T follicular helper cell (primary cell): Measurements from ENCODE around the gene ZHX3.
A peak's percentile ranks its signal among the peaks of the same experiment; 100 is the strongest.

Source experiments
- DNase-seq: peaks from one replicate; pipeline ENCODE4 v3.0.0-alpha.2; 2020; ENCODE audit warnings: low read depth
- total RNA-seq, 2 experiments: gene quantifications; one replicate each; lab custom pipeline; 2026; lab: John Stamatoyannopoulos, UW

ZHX3 gene, protein sequence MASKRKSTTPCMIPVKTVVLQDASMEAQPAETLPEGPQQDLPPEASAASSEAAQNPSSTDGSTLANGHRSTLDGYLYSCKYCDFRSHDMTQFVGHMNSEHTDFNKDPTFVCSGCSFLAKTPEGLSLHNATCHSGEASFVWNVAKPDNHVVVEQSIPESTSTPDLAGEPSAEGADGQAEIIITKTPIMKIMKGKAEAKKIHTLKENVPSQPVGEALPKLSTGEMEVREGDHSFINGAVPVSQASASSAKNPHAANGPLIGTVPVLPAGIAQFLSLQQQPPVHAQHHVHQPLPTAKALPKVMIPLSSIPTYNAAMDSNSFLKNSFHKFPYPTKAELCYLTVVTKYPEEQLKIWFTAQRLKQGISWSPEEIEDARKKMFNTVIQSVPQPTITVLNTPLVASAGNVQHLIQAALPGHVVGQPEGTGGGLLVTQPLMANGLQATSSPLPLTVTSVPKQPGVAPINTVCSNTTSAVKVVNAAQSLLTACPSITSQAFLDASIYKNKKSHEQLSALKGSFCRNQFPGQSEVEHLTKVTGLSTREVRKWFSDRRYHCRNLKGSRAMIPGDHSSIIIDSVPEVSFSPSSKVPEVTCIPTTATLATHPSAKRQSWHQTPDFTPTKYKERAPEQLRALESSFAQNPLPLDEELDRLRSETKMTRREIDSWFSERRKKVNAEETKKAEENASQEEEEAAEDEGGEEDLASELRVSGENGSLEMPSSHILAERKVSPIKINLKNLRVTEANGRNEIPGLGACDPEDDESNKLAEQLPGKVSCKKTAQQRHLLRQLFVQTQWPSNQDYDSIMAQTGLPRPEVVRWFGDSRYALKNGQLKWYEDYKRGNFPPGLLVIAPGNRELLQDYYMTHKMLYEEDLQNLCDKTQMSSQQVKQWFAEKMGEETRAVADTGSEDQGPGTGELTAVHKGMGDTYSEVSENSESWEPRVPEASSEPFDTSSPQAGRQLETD
- total RNA-seq: 7.0 to 17.3 reads per million in 2 experiments

DNA sequence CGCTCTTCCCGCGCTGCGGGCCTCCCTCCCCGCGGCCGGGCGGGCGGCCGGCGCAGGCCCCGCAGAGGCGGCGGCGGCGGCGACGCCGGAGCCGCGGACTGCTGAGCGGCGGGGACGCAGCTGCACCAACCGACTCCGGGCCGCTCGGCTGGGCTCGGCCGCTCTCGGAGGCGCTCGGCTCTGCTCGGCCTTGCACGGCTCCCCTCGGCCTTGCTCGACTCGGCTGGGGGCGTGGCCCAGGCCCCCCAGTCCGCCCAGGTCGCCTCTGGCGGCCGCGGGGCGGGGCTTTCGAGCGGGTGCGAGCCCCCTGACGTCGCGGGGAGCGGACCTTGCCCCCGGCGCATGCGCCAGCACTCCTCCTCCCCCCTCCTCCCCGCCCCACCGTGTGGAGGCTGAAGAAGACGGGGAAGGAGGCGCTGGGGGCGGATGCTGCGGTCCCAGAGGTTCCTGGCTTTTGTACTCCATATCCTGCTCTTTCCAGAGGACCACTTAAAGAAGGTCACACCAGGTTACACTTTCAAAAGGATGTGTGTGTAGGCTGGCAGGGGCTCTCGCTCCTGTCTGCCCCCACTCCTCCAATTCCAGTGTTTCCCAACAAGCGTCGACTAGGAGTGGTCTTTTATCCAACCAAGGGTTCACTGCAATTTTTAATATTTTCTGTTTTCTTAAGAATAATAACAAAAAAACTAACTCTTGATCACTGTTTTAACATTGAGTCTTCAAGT is at the start of gene ZHX3:
ZHX3 (minus strand) TSS at position 186 of the 725 bp plus-strand sequence. CDS start 112,815 bp downstream, outside the sequence.
- peak; percentile 90 for DNase-seq

DNA sequence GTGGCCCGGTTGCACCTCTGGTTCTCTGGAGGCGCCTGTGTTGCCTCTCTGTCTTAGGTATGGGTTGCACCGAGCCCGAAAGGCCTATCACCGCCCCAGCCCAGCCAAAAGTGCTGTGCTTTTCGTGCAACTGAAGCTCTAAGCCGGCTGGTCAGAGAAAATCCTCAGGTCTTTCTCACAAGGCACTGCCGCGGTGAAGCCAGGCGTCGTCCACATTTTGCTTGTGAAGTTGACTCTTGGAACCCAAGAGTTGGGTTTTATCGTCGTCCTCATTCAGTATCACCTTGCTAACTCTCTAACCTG is 49.8 kb upstream of the ZHX3 start:
- no peak for DNase-seq

DNA sequence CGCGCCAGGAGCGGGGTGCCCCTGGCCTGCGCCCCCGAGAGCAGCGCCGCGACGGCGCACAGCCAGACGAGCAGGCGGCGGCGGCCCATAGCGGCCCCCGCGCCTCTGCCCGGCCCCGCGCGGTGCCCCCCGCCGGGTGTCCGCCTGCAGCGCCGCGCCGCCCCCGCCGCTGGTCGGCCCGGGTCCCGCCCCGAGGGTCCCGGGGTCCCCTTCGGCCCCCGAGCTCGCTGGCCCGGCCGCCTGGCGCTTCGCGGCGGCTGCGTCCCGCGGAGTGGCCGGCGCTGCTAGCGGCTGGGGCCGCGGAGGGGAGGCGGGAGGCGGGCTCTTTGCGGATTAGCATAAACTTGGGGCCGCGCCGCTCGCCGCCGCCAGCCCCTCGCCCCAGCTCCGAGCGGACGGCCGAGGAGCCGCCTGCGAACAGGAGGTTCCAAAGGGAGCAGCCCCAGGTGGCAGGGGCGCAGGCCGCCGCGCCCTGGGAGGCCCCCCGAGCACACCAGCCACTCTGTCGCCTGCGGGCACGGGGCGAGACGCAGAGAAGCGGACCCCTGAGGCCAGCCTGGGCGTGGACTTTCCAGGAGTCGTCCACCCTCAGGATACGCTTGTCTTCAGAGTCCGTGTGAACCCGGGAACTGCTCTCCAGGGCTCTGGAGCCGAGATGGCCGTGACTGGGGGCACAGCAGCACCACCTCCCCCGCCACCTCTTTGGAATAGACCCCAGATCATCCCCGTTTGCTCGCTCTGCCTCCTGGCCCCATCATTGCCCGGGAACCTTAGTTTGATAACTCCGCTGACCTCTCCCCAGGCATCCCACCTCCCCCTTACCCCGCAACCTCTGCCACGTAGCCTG is 49.2 kb upstream of the ZHX3 start, which contains the start of gene EMILIN3:
EMILIN3 (minus strand) TSS at position 273 of the 847 bp plus-strand sequence; CDS start at position 89, 184 bp downstream.
- DNase-seq: no peak

DNA sequence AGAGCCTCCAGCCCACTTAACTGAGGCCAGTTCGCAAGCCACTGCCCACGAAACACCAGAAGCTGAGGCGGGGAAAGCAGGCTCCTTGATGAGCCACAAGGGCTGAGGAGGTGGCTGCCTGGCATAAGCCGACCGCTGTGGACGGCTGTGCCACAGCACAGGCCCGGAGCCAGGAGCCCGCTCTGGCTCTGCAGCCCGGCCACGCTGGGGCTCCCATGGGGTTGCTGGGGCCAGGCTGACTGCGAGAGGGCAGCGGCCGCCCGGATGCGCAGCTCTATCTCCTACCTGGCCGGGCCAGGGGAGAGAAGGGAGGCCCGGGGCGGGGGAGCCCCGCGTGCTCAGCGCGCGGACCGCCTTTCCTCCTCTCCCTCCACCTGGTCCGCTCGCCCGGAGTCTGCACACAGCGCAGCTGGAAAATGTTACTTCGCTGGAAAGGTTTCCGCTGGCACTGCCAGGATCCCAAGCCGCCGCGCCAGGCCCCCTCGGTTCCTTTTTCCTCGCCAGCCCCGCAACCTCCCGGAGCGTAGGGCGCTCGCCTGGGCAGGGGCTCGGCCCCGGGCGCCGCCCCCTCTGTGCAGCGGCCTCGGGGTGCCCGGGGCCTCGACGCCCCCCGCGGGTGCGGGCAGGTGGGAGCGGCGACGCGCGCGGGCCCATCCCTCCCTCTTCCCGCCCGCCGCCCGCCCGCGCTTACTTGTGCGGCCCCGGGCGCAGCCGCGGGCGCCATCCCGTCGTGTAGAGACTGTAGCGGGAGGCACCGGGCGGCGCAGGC is 48.4 kb upstream of the ZHX3 start:
- no peak for DNase-seq

DNA sequence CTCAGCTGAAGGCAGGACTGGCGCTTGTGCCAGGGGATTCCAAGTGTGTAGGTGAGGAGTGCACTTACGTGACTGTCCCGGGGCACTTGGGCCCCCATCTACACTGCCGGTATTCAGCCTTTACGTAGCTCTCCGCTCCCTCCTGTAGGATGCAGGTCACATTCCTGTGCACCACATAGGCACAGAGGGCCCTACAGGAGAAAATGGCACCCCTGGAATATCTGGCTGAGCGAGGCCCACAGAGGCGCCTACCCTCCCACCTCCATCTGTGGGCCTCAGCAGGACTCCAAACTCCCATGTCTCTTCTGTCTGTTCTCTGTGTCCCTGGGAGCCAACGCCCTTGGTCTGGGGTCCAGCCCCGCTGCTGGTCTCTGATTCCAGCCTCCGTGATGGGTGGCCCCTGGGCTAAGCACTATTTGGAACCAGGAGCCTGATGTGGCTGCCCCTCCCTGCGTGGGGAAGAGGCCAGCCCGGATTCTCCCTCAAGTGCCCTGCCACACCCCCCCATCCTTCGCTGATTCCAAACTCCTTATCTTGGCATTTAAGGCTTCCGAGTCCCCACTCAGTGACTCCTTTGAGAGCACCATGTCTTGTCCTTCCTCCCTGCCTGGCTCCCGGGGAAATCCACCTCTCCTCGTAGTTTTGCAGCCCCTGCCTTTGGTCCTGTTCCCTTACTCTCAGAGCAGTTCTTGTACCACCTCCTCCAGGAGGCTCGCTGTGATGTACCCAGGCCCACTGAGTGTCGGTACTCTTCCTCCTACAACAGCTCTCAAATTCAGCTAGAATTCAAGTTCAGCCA is 47.6 kb upstream of the ZHX3 start:
- no peak for DNase-seq

DNA sequence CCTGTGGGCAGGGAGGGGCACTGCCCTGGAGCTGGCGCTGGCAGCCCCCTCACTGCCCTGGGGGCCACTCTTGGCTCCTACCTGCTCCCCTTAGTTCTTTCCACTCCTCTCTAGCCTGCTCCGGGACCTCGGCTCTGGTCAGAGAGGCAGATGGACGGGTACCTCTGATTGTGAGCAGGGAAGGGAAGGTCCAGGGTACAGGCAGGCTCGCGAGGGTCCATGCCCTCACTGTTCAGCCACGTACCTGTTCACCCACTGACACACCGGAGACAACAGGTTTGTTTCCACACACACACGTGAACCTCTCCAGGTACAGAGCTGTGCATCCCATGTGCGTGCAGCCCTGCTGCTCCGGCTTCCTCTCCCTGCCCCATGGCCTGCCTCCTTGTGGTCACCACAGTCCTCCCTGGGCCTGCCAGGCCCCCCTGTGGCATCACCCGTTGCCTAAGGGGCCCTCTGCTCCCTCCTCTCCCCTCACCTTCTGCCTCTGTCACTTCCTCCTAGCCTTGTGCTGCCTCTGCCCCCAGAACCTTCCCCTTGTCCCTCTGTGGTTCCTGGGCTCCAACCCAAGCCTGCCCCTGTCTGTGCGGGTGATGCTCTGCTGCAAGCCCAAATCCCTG is 46.8 kb upstream of the ZHX3 start:
- no peak for DNase-seq

DNA sequence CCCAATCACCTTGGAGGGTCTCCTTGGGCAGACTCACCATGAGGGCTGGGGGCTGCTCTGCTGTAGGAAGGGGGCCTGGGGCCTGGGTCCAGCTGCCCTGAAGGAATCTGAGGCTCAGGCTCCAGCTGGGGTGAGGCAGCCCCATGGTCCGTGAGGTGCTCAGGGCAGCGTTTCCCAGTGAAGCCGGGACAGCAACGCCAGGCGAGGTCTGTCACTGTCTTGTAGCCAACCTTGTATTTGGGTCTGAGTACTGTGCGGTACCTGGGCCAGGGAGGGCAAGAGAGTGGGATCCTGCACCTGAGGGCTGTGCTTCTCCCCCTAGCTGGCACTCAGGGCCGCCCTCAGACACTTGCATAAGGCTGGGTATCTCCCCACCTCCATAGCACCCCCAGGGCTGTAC is 46.1 kb upstream of the ZHX3 start:
- no peak for DNase-seq

DNA sequence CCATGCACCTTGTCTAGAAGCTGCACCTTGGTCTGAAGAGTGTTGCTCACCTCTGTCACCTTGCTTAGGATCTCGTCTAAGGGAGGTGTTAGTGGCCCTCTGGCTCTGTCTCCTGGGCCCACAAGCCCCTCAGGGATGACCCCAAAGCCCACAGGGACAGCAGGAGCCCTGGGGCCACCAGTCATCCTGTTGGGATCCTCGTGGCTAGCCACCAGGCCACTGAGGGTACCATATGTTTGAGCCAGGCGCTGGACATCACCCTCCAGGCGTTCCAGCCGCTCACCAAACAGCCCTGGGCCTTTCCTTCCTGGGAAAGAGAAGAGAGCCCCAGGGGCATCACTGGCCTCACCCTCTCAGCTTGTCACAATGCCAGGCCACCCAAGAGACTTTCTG is 45.2 kb upstream of the ZHX3 start:
- no peak for DNase-seq

DNA sequence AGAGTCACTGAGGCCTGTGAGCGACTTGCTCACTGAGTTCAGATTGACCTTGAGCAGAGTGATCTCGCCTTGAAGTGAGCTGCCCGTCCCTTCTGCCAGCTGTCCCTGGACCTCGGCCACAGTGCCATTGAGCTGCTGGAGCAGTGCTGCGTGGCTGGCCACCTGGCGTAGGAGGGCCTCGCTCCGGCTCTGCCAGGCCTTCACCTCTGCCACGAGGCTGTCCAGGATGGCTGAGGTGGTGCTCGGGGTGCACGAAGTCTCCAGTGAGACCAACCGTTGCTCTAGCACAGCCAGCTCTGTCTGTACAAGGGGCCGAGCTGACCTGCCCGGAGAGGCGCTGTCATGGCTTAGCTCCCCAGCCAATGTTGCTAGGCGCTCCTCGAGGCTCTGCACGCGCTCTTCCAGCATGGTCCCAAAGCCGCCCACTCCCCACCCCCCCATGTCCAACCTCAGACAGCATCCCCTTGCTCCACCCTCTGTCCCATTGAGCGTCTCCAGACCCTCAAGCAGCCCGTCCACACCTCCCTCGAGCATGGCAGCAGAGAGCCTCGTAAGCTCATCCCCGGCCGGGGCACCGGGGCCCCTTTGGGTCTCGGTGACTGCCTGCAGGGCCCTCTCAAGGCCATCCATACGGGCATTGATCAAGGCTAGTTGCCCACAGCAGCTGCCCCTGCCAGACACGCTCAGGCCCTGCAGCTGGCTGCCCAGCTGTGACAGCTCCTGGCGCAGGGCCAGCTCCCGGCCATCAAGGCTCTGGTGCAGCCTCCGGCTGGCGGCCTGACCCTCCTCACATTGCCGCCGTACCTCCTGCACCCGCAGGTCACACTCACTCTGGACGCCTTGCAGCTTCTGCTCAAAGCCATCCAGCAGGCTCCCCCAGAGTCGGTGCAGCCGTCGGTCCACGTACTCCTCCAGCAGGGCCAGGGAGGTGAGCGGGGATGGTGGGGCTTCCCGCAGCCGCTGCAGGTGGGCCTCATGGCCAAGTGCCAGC is 44.5 kb upstream of the ZHX3 start:
- DNase-seq: no peak

DNA sequence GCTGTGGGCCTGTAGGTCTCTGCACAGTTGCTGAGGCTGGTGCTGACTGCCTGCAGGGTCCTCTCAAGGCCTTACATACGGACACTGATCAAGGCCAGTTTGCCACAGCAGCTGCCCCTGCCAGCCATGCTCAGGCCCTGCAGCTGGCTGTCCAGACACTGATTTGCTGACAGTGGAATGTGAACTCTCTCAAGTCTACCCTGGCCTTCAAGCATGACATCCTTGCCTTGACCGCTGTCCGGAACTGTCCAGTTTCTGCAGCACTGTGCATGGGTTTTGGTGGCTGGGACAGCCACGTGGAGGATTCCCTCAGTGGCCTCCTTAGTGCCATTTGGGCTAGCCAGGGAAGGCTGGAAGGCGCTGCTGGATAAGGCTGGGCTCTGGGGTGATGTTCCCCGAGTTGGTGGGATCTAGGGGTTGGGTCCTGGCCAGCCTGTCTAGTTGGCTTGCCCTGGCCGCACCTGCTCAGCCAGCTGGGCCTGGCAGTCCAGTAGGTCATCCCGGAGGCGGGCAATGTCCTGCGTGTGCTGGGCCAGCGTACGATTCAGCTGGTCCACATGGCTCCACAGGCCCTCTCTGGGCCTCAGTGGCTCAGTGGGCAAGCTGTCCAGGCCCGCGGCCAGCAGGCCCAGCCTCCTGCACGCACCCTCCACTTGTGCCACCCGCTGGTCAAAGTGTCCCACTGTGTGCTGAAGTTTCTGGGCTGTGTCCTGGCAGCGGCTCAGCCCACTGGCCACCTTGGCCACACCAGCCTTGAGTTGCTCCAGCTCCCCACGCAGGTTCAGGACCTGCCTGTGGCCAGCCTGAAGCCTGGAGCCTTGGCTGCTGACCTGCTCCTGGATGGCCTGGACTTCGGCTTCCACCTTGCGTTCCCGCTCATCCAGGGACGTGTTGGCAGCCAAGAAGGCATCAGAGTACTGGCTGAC is 43.6 kb upstream of the ZHX3 start:
- no peak for DNase-seq

DNA sequence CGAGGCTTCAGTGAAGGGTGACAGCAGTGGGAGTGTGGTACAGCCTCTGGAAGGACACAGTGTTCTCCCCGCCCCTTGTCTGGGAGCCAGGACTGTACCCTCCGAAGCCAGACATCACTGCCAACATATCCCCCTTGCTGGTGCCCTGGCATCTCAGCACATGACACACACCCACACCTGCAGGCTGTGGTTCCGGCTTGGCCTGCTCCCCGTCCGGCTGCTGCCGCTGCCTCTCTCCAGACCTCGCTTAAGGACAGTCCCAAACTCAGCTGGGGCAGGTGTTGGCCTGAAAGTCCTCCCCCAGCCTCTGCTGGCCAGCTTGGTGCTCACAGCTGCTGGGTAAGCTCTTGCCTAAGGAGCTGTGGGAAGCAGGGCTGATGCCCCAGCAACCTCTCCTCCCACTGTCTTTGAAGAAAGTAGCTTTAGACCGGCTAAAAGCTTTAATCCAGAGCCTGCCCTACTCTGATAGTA is 42.0 kb upstream of the ZHX3 start:
- DNase-seq: no peak

DNA sequence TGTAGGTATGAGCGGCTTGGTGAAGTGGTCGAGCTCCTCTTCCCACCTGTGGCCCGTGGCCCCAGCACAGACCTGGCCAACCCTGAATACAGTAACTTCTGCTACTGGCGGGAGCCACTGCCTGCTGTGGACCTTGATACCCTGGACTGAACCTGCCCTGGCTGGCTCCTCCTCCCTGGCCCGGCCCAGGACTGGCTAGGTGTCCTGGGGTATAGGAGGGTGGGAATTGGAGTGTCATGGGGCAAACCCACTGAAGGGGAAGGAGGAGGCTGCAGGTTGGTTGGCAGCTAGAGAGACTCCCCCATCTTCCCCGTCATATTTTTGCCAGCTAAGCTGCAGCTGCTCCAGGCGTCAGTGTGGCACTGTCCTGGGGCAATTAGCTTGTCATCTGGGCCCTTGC is 41.2 kb upstream of the ZHX3 start:
- DNase-seq: no peak

DNA sequence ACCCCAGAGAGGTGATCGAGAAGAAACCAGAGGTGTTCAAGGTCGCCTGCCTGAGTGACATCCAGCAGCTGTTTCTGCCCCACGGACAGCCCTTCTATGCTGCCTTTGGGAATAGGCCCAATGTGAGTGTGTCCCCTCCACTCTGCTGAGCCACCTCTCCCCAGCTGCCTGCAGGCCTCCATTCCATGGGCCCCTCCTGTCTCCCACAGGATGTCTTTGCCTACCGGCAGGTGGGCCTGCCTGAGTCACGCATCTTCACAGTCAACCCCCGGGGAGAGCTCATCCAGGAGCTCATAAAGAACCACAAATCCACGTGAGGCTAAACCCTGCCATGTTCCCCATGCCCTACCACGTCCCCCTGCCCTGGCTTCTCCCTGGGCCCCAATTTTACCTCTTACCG is 40.7 kb upstream of the ZHX3 start:
- DNase-seq: no peak

DNA sequence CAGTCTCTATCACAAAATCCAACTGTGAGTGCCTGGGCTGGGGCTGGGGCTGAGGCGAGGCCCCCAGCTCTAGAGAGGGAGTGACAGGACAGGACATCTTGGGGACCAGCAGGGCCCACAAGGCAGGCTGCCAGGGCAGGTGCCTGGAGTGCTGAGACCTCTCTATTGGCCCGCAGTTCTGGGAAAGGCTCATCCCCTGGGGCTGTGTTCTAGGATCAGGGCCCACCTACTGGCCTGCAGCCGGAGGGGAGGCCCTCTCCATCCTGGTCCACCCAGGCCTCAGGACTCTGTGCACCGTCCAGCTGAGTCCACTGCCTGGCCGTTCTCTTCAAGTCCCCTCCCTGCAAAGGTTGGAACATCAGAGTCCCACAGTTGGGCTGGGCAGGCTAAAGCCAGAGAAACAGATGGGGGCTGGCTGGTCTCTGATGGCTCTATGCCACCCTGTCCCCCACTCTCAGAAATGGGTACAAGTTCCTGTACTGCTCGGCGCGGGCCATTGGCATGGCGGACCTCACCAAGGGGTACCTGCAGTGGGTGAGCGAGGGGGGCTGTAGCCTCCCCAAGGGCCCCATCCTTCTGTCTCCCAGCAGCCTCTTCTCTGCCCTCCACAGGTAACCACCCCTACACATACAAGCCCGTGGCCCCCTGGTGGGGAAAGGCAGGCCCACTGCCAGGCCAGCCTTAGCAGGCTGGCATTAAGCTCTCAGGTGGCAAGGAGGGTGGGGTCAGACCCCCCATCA is 40.1 kb upstream of the ZHX3 start:
- DNase-seq: no peak

DNA sequence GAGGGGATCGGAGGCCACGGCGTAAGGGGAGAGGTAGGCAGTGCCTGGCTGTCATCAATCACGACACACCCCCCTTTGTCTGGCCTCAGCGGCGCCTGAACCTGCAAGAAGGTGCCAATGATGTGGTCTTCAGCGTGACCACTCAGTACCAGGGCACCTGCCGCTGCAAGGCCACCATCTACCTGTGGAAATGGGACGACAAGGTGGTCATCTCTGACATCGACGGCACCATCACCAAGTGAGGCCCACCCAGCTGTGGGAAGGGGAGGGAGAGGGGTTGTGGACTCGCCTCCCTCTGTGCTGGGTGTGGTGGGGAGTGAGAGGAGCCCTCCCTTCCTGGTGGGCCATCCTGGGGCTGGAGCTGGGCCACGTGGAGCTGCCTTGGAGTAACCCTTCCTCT is 39.4 kb upstream of the ZHX3 start:
- DNase-seq: no peak

DNA sequence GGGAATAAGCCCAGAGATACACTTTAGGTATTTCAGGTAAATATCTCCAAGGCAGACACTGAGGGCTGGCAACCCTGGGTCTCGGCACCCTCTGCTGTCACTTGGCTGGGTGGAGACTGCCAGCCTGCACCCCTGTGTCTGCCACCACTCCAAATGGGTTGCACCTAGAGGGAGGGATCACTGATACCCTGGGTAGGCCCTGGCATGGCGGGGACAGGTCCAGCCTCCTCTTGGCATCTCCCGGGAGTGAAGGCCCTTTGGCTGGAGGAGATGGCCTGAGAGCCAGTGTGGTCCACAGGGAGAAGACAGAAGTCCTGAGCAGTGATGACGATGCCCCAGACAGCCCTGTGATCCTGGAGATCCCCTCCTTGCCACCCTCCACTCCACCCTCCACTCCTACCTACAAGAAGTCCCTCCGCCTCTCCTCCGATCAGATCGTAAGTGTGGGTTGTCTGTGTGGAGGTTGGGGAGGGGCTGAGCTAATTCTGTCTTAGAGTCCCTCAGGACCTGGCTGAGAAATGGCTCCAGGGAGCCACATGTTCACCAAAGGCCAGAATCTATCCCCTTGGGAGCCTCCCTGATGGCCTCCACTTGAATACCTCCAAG is 38.2 kb upstream of the ZHX3 start:
- no peak for DNase-seq
